MM.1S (cell line): ENCODE measurements around the gene CUL3.

Source experiments
- EZH2 ChIP-seq: fragments of 300-600 bp; sonication (generic); optimal IDR thresholded peaks from 2 replicates; pipeline ENCODE3; 2017; ENCODE audit warnings: low read depth, mild to moderate bottlenecking, antibody characterized with exemption, low read length, mixed read lengths
- TF ChIP-seq, protein P1 (sequence below): fragments of 300-600 bp; sonication (generic); IDR thresholded peaks from 2 replicates; pipeline ENCODE4 v1.5.1; 2016; ENCODE audit warnings: antibody characterized with exemption, low read length, mixed read lengths

DNA sequence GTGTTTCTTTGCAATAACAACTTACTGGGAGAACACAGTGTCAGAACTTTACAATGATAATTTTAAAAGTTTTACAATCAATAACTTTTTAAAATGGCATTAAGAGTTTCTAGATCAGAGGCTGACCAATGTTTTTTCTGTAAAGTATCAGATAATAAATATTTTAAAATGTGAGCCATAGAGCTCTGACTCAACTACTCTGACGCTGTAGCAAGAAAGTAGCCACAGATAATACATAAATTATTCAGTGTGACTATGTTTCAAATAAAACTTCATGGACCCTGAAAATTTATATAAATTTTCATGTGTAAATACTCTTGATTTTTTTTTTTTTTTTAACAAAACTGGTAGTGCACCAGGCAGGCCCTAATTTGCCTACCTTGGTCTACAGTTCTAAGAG lies 77.4 kb downstream of the CUL3 start:
- no peak for TF ChIP-seq EZH2
- TF ChIP-seq, protein P1, sequence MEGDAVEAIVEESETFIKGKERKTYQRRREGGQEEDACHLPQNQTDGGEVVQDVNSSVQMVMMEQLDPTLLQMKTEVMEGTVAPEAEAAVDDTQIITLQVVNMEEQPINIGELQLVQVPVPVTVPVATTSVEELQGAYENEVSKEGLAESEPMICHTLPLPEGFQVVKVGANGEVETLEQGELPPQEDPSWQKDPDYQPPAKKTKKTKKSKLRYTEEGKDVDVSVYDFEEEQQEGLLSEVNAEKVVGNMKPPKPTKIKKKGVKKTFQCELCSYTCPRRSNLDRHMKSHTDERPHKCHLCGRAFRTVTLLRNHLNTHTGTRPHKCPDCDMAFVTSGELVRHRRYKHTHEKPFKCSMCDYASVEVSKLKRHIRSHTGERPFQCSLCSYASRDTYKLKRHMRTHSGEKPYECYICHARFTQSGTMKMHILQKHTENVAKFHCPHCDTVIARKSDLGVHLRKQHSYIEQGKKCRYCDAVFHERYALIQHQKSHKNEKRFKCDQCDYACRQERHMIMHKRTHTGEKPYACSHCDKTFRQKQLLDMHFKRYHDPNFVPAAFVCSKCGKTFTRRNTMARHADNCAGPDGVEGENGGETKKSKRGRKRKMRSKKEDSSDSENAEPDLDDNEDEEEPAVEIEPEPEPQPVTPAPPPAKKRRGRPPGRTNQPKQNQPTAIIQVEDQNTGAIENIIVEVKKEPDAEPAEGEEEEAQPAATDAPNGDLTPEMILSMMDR = no peak
